ENCODE data around the gene BCAS3. TPM values are rescaled to one million over a fixed set of nuclear protein-coding genes. Genes with fewer than 3 reads are reported as not detected.

Gene BCAS3
- total and polyA plus RNA-seq, 10 donors, result 3.7 to 56.0 (median 42.3) TPM

GRCh38 chr17:61385577-61386236, 708.1 kb downstream of the BCAS3 start:
- no peak overlapping the region for H3K4me3 ChIP-seq
- TF ChIP-seq CTCF (IDR thresholded peaks at IDR 0.05 in 8 of 11, conservative IDR thresholded peaks at IDR 0.05 in 3 of 11) (no peak), POLR2AphosphoS5 (IDR thresholded peaks at IDR 0.05) (no peak), POLR2A (IDR thresholded peaks at IDR 0.05) (no peak)
- H3K27me3 ChIP-seq (replicated peaks in 1 of 7), result peaks cover 0 to 21% (median 0%) of the 10 kb centered on the region in 7 donors
- peak; percentile 70 for DNase-seq
- intact Hi-C loops (cut with DNase I; ENCODE audit: low total_unique reads), result loop anchor here (10.0 kb wide), 1 partner anchor 381 kb away; no protein-coding TSS in a partner anchor
- H3K9me3 ChIP-seq, result no peaks in the 10 kb centered on the region
- peaks cover 0 to 4% (median 0%) of the 10 kb centered on the region in 6 donors for H3K36me3 ChIP-seq
- H3K27ac ChIP-seq, result no peak overlapping the region
- H3K4me1 ChIP-seq, result peaks cover 2 to 14% (median 7%) of the 10 kb centered on the region in 6 donors
- WGBS, 5 donors, result 91 to 93% (median 92%) methylated on average over 14 to 15 of the region's 15 CpGs

- H3K36me3 ChIP-seq, result peaks cover 0 to 4% (median 0%) of the 10 kb centered on the region in 6 donors
- no peaks in the 10 kb centered on the region for H3K9me3 ChIP-seq
- H3K4me1 ChIP-seq, result peaks cover 2 to 14% (median 7%) of the 10 kb centered on the region in 6 donors
- 75 to 89% (median 84%) methylated on average over 4 to 6 of the region's 6 CpGs for WGBS, 5 donors
- intact Hi-C loops (cut with DNase I; ENCODE audit: low total_unique reads), result loop anchor here (10.0 kb wide), 1 partner anchor 381 kb away; no protein-coding TSS in a partner anchor
- DNase-seq, result no peak
- TF ChIP-seq POLR2AphosphoS5 (IDR thresholded peaks at IDR 0.05) (no peak), POLR2A (IDR thresholded peaks at IDR 0.05) (no peak), CTCF (IDR thresholded peaks at IDR 0.05 in 8 of 11, conservative IDR thresholded peaks at IDR 0.05 in 3 of 11) (no peak)
- no peak overlapping the region for H3K4me3 ChIP-seq
- H3K27me3 ChIP-seq (replicated peaks in 1 of 7), result peaks cover 0 to 26% (median 0%) of the 10 kb centered on the region in 7 donors
- H3K27ac ChIP-seq, result no peak overlapping the region
Measured at GRCh38 chr17:61386251-61386650, 708.6 kb downstream of the BCAS3 start.

- Histone ChIP-seq H3K36me3 (peaks cover 0 to 2% (median 0%) of the 10 kb centered on the region in 6 donors), H3K4me3 (no peak overlapping the region), H3K9me3 (no peaks in the 10 kb centered on the region), H3K27ac (no peak overlapping the region), H3K27me3 (replicated peaks in 1 of 7) (peaks cover 0 to 26% (median 0%) of the 10 kb centered on the region in 7 donors), H3K4me1 (peaks cover 2 to 14% (median 7%) of the 10 kb centered on the region in 6 donors)
- no peak for TF ChIP-seq CTCF (IDR thresholded peaks at IDR 0.05 in 8 of 11, conservative IDR thresholded peaks at IDR 0.05 in 3 of 11)
- TF ChIP-seq POLR2A (IDR thresholded peaks at IDR 0.05), result no peak
- TF ChIP-seq POLR2AphosphoS5 (IDR thresholded peaks at IDR 0.05), result no peak
- DNase-seq, result no peak
- intact Hi-C loops (cut with DNase I; ENCODE audit: low total_unique reads), result loop anchor here (10.0 kb wide), 1 partner anchor 382 kb away; no protein-coding TSS in a partner anchor
- 87 to 97% (median 96%) methylated on average over 7 to 8 of the region's 8 CpGs for WGBS, 5 donors
Measured at GRCh38 chr17:61387011-61387410, 709.4 kb downstream of the BCAS3 start.

Measured in spleen (tissue), 11 donors.